ENCODE measurements around the gene RAX2.

DNA sequence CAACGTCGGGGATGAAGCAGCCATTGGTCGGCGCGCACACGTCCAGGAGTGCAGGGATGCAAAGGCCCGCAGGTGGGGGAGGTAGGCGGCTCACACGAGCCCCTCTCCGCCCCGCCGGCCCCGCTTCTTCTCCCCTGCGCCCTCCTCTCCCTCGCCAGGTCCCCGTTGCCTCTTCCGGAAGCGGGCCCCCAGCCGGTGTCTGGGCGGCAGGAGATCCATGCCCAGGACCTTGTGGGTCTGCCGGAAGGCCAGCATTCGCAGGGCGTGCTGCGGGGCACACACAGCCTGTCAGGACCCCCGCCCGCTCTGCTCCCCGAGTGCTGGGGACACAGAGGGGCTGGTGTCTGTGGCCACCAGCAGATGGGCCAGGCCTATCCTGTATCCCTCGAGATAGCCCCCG, 33.8 kb upstream of the RAX2 start:
- no peak for TF ChIP-seq MAFK (IDR thresholded peaks at IDR 0.05; ENCODE audit: low read depth, low read length)
- no peak for TF ChIP-seq CHD1 (IDR thresholded peaks at IDR 0.05; ENCODE audit: low read depth, low read length)
- no peak for TF ChIP-seq SUZ12 (IDR thresholded peaks at IDR 0.05; ENCODE audit: low read length)
- no peak for TF ChIP-seq POLR2A (IDR thresholded peaks at IDR 0.05; ENCODE audit: control extremely low read depth in 1 of 2, low read depth in 2 of 2, low read length in 2 of 2)
- TF ChIP-seq, protein P1, sequence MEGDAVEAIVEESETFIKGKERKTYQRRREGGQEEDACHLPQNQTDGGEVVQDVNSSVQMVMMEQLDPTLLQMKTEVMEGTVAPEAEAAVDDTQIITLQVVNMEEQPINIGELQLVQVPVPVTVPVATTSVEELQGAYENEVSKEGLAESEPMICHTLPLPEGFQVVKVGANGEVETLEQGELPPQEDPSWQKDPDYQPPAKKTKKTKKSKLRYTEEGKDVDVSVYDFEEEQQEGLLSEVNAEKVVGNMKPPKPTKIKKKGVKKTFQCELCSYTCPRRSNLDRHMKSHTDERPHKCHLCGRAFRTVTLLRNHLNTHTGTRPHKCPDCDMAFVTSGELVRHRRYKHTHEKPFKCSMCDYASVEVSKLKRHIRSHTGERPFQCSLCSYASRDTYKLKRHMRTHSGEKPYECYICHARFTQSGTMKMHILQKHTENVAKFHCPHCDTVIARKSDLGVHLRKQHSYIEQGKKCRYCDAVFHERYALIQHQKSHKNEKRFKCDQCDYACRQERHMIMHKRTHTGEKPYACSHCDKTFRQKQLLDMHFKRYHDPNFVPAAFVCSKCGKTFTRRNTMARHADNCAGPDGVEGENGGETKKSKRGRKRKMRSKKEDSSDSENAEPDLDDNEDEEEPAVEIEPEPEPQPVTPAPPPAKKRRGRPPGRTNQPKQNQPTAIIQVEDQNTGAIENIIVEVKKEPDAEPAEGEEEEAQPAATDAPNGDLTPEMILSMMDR (IDR thresholded peaks at IDR 0.05; ENCODE audit: control extremely low read depth in 1 of 3, insufficient read depth in 1 of 3, low read depth in 1 of 3, low read length in 3 of 3): no peak
- no peak for TF ChIP-seq POLR2AphosphoS5 (IDR thresholded peaks at IDR 0.05; ENCODE audit: low read depth, low read length)
- no peak for TF ChIP-seq BCL11A (IDR thresholded peaks at IDR 0.05; ENCODE audit: low read depth in 2 of 2, low read length in 2 of 2)
- TF ChIP-seq RAD21 (IDR thresholded peaks at IDR 0.05 in 1 of 2, conservative IDR thresholded peaks at IDR 0.05 in 1 of 2; ENCODE audit: low read depth in 2 of 2, low read length in 2 of 2): no peak
- TF ChIP-seq, protein P2, sequence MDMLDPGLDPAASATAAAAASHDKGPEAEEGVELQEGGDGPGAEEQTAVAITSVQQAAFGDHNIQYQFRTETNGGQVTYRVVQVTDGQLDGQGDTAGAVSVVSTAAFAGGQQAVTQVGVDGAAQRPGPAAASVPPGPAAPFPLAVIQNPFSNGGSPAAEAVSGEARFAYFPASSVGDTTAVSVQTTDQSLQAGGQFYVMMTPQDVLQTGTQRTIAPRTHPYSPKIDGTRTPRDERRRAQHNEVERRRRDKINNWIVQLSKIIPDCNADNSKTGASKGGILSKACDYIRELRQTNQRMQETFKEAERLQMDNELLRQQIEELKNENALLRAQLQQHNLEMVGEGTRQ (IDR thresholded peaks at IDR 0.05; ENCODE audit: low read length): no peak
